Peyer's patch (tissue), 4 donors: ENCODE results near the gene ADTRP.

Experiments used
- CTCF ChIP-seq, 6 experiments: fragments of 450-650 bp in 4 of 6; fragments of 200-600 bp in 2 of 6; sonication (generic) in 1 of 6; IDR thresholded peaks; one replicate each; pipeline ENCODE4 v1.5.1; 2017 to 2019; ENCODE audit warnings: antibody characterized with exemption in 6 of 6, mild to moderate bottlenecking in 3 of 6, moderate library complexity in 1 of 6
- POLR2A ChIP-seq, 2 donors: fragments of 450-650 bp; IDR thresholded peaks; one replicate each; pipeline ENCODE4 v1.5.1; 2017; ENCODE audit warnings: antibody characterized with exemption in 2 of 2, mild to moderate bottlenecking in 2 of 2, moderate library complexity in 2 of 2

- TF ChIP-seq POLR2A (IDR thresholded peaks at IDR 0.05) (no peak), CTCF (IDR thresholded peaks at IDR 0.05) (no peak)
Observed at GRCh38 chr6:11773581-11773980, 5.0 kb downstream of the ADTRP start.
